ENCODE results near the gene GIMAP5.
"Not testable (repeated sequence)": the region's sequence is repeated elsewhere in the genome, so short reads cannot be mapped to it uniquely, and the experiment has no call there.

Gene GIMAP5

DNA sequence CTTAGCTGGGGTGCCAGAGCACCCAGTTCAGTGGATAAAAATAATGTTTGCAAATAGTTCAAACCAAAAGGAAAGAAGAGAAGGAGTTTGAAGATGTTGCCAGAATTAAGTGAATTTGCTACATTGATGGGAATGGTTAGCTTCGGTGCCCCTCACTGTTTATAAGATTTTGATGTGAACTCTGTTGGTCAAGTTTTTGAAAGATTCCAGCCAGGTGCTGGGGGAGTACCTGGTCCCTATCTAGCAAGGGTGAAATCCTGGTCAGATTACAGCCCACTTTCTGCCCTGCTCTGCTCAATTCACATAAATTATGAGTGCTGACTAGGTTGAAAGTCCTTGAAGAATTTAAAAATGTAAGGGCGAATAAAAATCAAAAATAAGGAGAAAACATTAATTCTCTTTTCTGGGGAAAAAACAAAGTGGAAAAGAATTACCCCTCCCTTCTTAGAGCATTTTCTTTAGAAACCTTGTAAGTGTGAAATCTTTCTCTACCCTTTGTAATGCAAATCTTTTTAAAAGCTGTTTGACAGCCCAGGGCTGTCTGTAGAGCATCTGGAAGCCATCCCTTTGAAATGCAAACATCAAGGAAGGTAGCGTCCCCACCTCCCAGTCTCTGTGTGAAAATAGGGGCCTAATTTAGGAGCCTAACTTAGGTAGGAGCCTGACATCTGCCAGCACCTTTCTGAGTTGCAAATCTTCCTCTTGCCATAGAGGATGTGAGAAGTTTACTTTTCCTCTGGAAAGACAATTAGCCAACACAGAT, 1.4 kb upstream of the GIMAP5 start:
- DNase-seq = no peak

DNA sequence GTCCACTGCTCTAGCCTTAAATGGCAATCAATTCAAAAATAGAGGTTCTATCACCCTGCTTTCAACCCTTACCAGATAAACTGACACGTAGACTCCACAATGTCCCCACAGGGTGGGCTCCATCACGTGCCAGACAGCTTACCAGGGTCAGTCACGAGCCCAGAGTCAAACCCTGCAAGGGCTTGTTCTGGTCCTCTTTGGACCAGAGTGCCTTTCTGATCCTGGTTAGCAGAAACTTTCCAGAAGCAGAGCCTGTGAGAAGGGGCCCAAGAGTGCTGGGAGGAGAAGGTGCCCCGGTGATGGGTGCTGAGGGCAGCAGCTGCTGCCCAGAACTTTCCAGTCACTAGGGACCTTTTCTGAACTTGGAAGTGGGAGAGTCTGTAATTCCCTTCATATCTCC, 354 bp upstream of the GIMAP5 start:
- no peak for DNase-seq

DNA sequence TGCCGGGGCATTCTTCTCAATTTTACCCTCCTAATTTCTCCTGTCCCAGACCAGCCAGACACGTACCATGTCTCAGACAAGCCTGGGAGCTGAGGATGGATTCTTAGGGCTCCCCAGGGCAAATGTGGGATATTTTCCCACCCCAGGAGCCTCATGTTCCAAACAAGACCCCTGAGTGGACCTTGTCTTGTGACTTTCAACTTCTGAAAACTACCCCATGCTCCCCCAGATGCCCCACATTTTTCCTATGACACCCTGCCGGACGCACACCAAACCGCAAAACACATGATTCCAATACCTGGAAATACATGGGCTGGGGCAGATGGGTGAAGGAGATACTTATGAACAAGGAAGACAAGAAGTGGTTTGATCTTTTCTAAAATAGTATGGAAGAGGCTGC, 874 bp downstream of the GIMAP5 start:
- no peak for DNase-seq

DNA sequence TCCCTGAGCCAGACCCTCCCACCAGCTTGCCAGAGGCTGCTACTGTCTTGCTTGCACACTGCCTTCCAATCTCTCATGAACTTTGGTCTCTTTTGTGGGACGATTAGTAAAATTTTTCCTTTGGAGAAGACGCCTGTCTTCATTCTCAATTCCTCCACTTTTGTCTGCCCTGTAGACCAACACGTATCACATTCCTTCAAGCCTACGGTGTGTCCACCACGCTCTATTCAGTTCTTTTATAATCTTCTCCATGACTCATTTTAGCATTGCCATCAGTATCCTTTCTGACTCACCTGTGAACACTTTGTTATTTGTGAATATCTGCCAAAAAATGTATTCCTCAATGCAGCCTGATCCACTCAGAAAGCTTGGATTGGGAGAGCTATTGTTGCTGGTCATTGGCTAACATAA, 1.4 kb downstream of the GIMAP5 start:
- no peak for DNase-seq

DNA sequence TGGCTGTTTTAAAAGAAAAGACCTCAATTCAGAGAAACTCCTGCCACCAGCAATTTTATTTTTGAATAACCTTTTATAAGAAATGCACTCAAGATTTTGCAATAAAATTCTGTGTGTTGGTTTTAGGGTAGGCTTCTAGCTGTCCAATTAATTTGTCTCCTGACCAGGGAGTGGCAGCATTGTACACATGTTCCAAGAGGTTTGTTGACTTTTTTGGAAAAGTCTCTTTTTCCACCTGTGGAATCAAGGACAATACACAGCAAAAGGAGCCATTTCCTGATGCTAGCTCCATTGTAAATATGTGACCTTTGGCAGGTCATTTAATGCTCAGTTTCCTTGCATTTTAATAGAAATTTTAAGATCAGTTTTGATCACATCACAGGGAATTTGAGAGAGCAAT, 1.8 kb downstream of the GIMAP5 start:
- no peak for DNase-seq

DNA sequence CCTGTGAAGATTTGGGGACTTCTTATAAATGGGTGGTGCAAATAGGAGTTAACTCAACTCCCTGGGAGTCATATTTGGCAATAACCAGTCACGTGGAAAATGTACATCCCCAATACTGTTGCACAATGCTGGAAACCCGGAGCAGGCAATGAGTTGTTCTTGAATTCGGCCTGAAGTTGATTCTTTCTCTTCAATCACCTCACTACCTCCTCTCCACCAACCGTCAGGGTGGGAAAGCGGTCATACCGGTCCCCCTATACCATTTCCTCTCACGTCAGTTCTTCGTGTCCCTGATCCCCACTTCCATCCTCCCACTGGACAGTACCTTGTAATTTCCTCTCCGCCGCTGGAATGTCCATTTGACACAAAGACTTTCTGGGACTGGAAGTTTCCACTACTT, 2.8 kb downstream of the GIMAP5 start:
- DNase-seq = no peak

DNA sequence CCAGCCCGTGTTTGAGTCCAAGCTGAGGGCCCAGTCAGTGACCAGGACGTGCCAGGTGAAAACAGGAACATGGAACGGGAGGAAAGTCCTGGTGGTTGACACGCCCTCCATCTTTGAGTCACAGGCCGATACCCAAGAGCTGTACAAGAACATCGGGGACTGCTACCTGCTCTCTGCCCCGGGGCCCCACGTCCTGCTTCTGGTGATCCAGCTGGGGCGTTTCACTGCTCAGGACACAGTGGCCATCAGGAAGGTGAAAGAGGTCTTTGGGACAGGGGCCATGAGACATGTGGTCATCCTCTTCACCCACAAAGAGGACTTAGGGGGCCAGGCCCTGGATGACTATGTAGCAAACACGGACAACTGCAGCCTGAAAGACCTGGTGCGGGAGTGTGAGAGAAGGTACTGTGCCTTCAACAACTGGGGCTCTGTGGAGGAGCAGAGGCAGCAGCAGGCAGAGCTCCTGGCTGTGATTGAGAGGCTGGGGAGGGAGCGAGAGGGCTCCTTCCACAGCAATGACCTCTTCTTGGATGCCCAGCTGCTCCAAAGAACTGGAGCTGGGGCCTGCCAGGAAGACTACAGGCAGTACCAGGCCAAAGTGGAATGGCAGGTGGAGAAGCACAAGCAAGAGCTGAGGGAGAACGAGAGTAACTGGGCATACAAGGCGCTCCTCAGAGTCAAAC, 5.2 kb downstream of the GIMAP5 start:
- no peak for DNase-seq

DNA sequence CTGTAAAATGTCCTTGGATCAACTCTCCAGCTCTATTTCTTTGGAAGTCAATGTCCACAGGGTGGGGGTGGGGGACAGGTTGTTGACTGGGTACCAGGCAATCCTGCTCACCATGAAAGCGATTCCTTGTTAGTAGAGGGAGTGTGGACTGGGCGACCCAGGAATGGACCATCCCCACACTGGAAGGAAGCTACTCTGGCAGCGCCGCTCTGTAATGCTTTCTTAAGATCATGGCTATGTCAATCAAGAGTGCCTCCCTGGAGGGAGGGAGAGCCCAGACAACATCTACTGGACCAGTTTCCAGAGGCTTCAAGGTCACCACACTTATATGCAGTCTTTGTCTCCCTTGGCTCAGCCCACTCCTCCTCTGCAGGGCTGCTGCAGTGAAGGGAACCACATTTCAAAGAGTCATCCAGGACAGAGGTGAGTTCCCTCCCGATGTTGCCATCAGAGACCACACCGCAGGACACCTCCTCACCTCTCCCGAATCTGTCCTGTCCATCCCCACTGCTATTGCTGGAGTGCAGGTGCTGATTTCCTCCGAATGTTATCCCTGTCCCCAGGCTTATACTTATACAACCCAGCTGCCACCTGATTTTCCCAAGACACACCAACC, 6.9 kb downstream of the GIMAP5 start:
- no peak for DNase-seq

DNA sequence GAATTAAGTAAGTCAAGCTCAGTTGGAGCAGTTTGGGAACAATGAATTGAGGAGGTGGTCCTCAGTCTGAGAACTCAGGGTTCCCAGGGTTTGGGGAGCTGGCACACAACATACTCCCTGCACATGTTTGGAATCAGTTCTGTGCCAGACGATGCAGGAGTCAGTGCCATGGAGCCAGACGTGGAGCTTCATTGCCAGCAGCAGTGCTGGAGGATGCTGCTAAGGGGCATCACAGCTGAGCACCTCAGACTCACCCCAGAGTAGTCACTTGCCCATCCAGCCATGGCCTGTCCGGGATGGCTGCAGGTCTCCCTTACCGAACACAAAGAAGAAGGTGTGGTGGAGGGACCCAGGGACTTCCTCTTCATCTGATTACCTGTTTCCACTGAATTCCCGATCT, 7.9 kb downstream of the GIMAP5 start:
- no peak for DNase-seq

DNA sequence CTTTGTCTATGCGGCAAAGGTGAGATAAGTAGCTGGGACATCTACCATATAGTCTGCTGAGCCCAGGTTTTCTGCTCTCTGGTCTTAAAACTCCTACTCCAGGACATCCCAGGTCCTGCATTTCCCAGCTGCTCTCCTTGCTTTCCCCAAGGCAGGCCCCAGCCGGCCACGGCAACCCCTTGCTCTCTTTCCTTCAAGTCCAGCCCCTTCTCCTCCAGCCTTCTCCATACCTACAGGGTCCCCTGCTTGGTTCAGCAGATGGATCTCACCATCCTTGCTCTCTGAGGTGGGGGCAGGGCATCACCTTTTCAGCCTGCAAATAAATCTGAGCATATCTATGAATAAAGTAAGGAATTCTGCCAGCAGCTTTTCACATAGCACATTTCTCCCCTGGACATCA, 8.7 kb downstream of the GIMAP5 start:
- DNase-seq = no peak

DNA sequence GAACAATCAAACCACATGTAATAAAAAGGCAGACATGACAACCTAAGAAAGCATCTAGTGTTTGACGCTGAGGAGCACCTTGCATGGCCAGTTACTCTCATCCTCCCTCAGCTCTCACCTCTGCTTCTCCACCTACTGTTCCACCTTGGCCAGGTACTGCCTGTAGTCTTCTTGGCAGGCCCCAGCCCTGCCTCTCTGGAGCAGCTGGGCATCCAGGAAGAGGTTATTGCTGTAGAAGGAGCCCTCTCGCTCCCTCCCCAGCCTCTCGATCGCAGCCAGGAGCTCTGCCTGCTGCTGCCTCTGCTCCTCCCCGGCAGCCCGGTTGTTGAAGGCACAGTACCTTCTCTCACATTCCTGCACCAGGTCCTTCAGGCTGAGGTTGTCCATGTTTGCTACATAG, 9.7 kb downstream of the GIMAP5 start:
- no peak for DNase-seq

DNA sequence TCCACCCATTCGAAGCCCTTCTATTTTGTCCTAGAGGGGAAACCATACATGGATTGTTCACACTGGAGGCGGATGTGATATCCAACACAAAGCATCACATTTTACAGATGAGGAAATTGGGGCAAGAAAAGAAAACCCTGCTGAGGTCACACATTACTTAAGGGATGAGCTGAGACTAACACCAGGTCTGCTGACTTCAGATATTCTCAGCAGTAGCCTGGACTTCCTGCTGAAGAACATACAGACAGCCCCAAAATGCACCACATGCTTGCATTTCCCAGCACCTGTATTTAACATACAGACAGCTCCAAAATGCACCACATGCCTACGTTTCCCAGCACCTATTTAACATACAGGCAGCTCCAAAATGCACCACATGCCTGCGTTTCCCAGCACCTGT, 11.2 kb downstream of the GIMAP5 start:
- DNase-seq = no peak

DNA sequence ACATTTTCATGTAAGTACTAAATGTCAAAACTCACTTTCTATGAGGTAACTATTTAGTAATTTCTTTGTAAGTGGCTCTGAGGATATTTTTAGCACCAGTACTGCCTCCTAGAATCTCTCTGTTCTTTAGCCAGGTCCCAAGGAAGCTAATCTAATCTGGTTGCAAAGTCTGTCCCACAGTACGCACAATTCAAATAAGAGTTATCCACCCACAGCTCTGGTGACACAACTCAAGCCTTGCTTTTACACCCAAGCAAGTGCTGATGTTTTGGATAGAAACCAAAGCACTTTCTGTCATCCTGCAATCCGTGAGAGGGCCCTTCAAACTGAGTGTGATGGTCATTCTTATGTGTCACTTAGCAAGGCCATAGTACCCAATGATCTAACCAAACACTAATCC, 14.5 kb downstream of the GIMAP5 start:
- DNase-seq = no peak

DNA sequence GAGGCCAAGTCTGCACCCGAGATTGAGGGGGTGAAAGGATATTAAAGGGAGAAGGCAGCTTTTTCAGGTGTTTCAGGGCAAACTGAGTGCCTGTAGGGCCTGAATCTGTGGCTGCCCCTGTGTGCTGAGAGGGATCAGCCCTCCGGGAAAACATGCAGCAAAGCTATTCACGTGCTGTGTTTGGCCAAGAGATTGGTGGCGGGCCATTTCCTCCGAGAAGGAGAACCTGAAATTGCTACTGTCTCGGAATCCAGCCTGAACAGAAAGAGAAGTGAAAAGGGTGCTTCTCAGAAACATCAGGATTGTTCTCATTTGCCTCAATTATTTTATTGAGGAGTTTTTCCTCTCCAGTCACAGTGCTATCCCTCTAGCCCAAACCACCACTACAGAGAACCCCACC, 16.0 kb downstream of the GIMAP5 start:
- DNase-seq = no peak

DNA sequence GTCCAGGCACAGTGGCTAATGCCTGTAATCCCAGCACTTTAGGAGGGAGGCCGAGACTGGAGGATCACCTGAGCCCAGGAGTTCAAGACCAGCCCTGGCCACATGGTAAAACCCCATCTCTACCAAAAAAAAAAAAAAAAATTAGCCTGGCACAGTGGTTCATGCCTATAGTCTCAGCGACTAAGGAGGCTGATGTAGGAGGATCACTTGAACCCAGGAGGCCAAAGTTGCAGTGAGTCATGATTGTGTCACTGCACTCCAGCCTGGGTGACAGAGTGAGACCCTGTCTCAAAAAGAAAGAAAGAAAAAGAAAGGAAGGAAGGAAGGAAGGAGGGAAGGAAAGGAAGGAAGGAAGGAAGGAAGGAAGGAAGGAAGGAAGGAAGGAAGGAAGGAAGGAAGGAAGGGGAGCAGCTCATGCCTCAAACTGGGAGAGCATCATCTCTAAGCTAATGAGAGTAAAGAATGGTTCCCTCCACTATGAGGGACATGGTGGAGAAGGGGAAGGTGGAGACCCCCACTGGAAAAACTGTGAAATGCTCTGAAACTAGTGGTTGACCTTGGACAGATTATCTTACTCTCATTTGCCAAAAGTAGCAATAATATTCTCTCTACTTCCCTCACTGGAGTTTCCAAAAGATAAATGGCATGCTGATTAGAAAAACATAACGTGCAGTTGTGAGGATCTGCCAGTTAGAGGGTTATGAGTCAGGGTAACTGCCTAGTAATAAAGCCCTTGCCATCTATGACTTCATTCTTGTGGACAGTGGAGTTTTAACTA, 16.8 kb downstream of the GIMAP5 start:
- no peak for DNase-seq

DNA sequence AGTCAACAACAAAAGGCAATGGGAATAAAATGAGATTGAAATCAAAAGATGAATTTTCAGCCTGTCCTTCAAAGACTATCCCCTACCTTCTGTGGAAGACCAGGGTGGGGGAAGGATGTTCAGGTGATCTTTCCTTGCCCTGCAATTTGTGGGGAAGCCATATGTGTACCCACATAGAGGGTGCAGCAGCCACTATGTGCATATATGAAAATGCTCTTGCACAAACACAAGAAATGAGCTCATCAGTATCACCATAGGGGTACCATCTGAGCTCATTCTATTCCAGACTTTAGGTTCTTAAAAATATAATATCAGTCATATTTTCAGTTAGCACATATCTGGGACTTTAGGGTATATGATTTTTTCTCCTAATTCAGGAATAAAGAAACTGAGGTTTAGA, 17.7 kb downstream of the GIMAP5 start:
- no peak for DNase-seq

DNA sequence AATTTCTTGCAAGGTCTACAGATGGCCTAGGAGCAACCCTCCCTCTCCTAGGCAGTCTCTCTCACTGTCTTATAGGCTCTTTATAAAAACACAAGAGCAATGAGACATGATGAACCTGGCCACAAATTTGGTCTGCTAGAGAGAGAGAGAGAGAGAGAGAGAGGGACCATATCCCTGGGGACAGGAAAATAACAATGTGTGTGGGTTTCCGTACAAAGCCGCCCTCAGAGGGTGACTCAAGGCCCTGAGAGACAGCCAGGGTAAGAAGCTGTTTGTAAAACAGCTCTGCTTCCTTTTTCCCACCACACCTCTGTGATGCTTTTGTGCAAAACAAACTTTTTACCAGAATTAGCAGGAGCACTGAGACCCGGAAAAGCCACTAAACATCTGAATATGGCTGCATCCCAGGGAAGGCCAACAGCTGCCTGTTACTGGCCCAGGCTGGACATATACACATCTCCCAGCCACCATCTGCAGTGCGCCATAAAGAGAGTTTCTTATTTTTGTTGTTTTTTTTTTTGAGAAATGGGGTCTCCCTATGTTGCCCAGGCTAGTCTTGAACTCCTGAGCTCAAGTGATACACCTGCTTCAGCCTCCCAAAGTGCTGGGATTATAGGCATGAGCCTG, 18.4 kb downstream of the GIMAP5 start:
- DNase-seq = no peak

DNA sequence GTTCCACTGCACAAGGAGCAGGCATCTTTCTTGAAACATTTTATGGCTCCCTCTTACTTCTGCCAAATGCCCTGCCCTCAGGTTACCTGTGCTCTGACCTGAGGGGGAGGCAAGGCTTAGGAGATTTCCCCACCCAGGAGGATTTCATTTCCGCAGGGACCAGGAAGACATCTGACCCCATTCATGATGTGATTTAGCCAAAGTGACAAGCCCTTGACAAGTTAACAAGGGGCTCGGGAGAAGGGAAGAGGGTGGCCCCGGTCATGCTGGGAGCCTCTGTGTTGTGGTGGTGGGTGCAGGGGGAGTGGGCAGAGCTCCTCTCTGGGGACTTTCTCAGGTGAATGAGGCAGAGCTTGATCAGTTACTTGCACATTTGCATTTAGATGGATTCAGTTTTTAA, 18.9 kb downstream of the GIMAP5 start:
- DNase-seq = no peak

DNA sequence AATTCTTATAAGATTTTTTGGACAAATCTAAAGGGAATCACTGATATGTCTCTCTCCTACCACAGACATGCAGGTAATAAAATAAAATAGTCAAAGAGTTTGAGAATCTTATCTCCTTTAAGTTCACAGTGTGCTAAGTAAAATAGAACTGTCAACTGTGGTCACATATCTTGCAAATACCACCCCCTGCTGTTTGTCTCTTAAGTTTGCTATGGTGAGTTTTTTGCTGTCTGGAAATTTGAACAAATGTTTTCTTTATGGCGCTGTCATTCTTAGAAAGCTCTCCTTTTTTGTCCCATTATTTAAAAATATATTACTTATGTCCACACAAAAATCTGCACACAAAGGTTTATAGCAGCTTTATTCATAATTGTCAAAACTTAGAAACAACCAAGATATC, 19.6 kb downstream of the GIMAP5 start:
- DNase-seq = no peak

DNA sequence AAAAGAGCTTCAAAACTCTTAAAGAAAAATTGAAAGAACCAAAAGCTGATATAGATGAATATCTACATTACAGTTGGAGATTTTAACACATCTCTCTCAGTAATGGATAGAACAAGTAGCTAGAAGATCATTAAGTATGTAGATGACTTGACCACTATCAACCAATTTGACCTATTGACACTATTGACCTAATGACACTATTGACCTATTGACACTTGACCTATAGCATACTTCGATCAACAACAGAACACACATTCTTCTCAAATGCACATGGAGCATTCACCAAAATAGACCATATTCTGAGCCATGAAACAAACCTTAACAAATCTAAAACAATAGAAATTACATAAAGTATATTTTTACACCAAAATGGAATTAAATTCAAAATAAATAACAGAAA, 22.3 kb downstream of the GIMAP5 start:
- DNase-seq = no peak

DNA sequence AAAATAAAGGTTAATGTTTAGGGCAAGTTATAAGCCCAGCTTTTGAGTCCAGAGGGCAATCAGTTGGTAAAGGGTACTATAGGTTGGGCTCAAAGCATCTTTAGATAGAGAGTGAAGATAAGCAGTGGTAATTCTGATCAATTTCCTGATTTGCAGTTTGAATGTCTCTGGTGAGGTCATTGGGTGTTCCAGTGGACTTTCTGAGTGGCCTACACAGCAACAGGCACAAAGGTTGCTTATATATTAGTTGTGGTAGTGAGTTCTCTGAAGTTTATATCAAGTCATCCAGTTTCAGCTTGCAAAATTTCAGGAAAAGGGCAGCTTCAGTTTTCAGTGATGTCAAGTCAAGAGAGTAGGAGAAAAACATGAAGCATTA, 29.1 kb downstream of the GIMAP5 start:
- no peak for DNase-seq

DNA sequence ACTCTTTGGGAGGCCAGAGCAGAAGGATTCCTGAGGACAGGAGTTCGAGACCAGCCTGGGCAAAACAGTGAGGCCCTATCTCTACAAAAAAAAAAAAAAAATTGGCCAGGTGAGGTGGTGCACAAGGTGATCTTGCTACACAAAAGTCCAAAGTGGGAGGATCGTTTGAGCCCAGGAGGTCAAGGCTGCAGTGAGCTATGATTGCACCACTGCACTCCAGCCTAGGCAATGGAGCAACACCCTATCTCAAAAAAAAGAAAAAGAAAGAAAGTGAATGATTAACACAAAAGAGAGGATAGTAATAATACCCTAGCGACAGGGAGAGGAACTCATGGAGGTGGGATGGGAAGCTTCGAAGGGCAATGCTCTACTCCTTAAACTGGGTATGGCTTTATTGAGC, 32.5 kb downstream of the GIMAP5 start:
- DNase-seq = no peak

DNA sequence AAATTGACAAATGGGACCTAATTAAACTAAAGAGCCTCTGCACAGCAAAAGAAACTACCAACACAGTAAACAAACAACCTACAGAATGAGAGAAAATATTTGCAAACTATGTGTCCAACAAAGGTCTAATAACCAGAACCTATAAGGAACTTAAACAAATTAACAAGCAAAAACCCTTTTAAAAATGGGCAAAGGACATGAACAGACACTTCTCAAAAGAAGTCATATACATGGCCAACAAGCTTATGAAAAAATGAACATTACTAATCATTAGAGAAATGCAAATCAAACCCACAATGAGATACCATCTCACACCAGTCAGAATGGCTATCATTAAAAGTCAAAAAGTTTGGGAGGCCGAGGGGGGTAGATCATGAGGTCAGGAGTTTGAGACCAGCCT, 36.9 kb downstream of the GIMAP5 start:
- not testable (repeated sequence) for DNase-seq
